NAMALWA (cell line): ENCODE measurements around the gene PTOV1.
A peak's percentile ranks its signal among the peaks of the same experiment; 100 is the strongest.

Source experiments
- DNase-seq: peaks from one replicate; pipeline ENCODE4 v3.0.0-alpha.2; 2015; ENCODE audit warnings: low spot score

Gene PTOV1

GRCh38 chr19:49850487-49851342, at the start of gene PTOV1:
Gene PTOV1 (plus strand): TSS chr19:49851159.
- peak; percentile 95 for DNase-seq

DNA sequence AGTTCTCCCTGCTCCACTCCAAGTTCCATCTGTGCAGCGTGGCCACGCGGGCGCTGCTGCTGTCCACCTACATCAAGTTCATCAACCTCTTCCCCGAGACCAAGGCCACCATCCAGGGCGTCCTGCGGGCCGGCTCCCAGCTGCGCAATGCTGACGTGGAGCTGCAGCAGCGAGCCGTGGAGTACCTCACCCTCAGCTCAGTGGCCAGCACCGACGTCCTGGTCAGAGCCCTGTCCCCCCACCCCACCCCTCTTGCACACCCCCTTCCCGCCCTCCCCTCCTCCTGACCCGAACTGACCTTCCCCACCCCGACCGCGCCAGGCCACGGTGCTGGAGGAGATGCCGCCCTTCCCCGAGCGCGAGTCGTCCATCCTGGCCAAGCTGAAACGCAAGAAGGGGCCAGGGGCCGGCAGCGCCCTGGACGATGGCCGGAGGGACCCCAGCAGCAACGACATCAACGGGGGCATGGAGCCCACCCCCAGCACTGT, 49.5 kb upstream of the PTOV1 start:
- no peak for DNase-seq

- DNase-seq = no peak
Observed at GRCh38 chr19:49801966-49802661, 48.8 kb upstream of the PTOV1 start.

DNA sequence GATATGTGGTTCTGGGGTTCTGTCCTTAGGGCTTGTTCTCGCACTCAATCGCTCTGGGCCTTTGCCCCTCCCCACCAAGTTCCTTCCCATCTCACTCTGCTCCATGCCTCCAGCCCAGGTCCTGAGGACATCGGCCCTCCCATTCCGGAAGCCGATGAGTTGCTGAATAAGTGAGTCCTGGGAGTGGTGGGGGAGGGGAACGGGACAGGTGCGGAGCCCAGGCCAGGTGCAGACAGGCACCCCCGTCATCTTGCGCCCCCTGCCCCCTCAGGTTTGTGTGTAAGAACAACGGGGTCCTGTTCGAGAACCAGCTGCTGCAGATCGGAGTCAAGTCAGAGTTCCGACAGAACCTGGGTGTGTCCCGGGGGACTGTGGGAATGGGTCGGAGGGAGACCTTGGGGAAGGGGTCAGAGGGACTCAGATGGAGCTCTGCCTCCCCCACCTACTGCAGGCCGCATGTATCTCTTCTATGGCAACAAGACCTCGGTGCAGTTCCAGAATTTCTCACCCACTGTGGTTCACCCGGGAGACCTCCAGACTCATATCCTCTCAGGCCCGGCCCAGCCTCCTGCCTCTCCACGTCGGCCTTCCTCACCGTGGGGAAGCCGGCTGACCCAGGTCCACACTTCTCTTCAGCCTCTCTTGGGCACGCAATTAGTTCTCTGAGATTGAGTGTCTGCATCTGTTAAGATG, 48.0 kb upstream of the PTOV1 start:
- DNase-seq = no peak

DNA sequence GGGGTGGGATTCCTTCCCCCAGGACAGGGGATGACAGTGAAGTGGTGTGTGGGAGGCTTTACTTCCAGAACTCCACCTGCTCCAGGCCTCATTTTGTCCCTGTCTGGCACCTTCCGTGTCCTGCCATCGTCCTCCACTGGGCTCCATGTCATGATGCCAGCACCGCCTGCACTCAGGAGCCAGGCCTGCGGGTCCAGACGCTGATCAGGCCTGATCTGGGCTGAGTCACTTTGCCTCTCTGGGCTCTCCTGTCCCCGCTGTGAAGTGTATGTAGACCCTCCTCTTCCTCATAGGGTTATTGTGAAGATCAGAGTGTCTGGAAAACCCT, 47.5 kb upstream of the PTOV1 start:
- DNase-seq = no peak

DNA sequence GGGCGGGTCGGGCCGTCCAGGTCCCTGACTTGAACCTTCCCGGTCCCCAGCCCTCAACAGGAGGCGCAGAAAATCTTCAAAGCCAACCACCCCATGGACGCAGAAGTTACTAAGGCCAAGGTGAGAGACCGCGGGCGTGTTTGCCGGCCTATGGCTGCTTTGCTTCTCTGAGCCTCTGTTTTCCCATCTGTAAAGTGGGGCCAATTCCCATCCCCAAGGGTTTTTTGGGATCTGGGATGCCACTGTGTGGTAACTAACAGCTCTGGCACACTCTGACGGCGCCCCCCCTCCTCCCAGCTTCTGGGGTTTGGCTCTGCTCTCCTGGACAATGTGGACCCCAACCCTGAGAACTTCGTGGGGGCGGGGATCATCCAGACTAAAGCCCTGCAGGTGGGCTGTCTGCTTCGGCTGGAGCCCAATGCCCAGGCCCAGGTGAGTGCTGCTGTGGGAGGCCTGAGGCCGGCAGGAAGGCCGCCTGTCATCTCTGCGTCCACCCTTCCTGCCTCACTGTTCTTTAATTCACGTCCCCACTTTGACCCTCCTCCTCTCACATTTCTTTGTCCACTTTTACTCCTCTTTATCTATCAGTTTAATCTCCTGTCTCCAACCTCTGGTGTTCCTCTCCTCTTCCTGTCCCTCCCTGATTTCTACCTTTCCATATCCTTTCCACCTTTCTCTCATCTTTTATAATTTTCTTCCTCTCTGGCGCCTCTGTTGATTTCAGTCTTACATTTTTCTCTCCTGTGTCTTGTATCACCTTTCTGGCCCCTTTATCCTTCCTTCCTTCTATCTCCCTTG, 44.9 kb upstream of the PTOV1 start:
- no peak for DNase-seq

- no peak for DNase-seq
Observed at GRCh38 chr19:49806620-49806959, 44.4 kb upstream of the PTOV1 start.

GRCh38 chr19:49807058-49807903, 43.7 kb upstream of the PTOV1 start:
- peak; percentile 61 for DNase-seq

DNA sequence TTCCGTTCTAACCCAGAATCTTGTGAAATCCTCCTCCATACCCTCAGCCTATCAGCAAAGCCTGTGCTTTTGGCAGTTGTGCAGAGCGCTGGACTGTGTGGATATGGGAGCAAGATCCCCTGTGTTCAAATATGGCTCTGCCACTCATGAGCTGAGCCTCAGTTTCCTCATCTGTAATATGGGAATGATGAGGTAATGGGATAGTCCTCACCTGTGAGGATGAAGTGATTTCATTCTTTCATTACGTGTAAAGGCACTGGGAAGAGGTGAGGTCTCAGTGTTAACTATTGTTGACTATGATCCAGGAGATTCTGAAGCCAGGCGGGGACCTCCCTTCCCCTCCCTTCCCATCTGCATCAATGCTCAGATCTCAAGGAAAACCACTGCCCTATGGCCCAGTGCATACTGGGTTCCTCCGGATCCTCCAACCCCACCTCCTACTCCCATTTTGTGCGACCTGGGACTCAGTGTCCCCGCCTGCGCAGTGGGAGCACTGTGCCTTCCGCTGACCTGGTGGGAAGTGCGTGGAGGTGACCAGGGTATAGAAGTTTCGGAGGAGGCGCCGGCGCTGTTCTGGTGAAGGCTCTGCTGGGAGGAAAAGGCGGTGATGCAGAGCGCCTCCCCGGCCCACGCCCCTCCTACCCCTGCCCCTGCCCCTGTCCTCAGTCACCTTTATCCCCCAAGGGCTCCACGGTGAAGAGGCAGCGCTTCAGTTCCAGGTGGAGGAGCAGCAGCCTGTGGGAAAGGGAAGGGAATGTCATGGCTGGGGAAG, 42.9 kb upstream of the PTOV1 start:
- no peak for DNase-seq

DNA sequence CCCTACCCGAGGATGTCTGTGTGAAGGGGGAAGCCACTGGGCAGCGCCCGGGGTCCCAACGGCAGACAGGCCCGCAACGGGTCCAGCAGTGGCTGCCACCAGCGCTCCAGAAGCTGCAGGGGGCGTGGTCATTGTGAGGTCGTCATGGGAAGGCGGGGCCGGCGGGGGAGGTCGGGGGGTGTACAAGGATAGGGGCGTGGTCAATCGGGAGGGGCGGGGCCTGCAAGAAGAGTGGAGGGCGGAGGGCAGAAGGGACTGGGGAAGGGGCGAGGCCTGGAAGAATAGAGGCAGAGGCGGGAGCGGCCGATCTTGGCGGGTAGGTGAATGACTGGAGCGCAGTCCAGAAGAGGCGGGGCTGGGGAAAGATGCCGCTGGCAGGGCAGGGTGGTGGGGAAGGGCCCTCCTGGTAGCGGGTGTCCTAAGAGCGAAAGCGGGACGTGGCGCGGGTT, 42.2 kb upstream of the PTOV1 start:
- DNase-seq = peak; percentile 75

DNA sequence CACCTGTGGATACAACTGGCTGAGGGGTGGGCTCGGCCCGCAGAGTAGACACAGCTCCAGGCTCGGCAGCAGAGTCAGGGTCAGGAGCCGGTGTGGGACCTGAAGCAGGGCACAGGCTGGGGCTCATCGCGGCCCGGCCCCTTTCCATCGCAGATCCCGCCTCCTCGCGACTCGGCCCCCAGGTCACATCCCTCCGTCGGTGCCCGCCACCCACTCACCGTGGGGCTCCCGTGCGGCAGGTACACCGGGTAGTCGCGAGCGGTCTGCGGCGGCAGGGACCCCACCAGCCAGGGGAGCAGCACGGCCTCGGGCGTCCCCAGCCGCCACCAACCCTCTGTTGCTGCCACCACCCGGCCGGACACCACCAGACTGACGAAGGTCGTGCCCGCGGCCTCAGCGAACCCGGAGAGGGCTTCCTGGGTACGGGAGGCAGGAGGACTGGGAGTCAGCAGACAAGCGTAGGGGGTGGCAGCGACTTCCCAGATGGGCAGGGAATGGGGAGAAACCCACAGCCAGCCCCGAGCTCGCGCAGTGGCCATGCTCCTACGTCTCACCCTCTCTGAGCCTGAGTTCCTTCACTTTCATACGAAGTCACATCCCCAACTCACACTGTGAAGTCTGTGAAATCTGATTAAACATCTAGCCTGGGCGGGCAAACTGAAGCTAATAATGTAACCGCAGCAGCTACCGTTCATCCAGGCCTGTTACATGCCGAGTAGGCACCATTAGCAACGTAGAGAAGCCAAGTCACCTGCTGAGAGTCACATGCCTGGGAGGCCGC, 41.6 kb upstream of the PTOV1 start:
- no peak for DNase-seq

DNA sequence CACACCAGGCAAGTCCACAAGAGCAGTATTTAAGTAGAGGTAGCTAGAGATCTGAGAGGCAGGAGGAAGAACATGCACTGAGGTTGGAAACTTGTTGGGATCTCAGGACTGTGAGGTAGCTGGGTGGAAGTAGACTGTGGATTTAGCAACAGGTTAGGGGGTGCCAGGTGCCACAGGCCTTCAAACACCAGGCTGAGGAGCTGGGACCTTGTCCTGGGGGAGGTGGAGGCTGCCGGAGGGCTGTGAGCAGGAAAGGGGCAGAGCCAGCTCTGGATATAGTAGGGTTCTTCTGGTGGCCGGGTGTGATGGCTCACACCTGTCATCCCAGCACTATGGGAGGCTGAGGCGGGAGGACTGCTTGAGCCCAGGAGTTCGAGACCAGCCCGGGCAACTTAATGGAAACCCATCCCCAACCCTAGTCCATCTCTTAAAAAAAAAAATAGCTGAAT, 41.0 kb upstream of the PTOV1 start:
- no peak for DNase-seq

GRCh38 chr19:49811328-49811727, 39.6 kb upstream of the PTOV1 start:
- no peak for DNase-seq

DNA sequence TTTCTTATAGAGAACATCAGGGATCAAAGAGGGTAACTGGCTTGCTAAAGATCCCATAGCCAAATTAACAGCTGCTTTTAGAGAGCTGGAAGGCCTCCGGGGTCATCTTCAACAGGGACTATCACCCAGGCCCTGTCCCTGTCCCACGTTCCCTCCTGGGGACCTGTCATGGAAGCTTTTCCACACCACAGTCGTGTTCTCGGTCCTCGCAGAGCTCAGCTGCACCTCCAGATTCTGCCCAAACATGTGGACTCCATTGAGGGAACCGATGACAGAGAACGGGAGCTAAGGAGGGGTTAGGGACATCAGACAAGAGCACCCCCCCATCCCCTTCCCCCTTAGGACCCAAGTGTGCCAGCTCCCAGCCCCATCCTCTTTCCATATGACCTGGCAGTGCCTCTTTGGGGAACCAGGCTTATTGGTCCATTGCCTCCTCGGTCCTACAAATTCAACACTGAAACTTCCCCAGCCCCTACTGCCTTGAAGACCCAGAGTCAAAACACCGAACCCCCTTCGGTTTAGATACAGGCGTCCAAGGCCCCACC, 38.4 kb upstream of the PTOV1 start:
- no peak for DNase-seq

DNA sequence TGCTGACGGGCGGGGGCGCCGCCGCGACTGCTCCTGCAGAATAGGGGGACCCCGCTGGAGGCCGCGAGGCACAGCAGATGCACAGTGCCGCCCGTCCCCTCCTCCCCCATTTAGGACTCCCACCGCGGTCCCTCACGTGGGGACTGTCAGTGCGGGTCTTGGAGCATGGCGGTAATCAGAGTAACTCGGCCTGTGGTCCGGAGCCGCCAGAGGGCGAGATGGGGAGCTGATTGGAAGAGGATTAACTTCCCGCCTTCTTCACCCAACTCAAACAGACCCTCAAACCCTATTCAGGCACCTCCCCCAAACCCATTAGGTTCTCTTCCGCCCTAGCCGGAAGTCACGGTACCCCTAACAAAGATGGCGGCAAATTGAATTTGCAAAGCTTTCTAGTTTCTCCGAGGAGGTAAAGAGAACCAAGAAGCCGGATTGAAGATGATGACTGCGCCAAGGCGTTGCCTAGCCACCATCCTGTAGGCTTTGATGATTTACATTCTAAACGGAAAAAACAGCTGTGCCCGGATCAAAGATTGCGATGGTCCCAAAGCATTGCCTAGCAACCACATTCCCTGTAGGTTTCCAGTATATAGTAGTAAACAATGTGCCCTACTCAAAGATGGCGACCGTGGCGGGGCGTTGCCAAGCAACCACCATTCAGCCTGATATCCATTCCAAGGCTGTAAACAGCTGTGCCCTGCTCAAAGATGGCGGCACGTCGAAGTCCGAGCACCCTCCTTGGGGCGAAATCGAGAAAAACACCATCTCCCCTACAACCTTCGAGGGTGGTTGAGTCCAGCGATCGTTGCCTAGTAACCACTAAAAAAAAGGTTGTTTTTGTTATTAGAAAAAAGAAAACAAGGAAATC, 37.7 kb upstream of the PTOV1 start, which contains the start of gene FUZ:
FUZ (minus strand) TSS at position 296 of the 865 bp plus-strand sequence; CDS start at position 110, 186 bp downstream.
- peak; percentile 99 for DNase-seq

- DNase-seq = no peak
Observed at GRCh38 chr19:49814010-49814409, 36.9 kb upstream of the PTOV1 start.

GRCh38 chr19:49816590-49816989, 34.4 kb upstream of the PTOV1 start:
- DNase-seq = no peak
